Naive thymus-derived CD4-positive, alpha-beta T cell (primary cell): ENCODE measurements around the gene C2CD2. TPM values are rescaled to one million over a fixed set of nuclear protein-coding genes. Genes with fewer than 3 reads are reported as not detected.
A peak's percentile ranks its signal among the peaks of the same experiment; 100 is the strongest.

Source experiments
- ATAC-seq: fragments of 150-1000 bp; cut with Tn5 transposase; 2 replicates; pipeline ENCODE4 v1.10.0; 2021; ENCODE audit warnings: mild to moderate bottlenecking, moderate library complexity
- CTCF ChIA-PET: fragments of 350-600 bp; sonication (Branson Sonifier 250); formaldehyde crosslinking; loops from one replicate; lab custom pipeline; 2021; ENCODE audit warnings: antibody characterized with exemption; lab: Charles Lee
- POLR2A ChIA-PET: fragments of 350-600 bp; sonication (Branson Sonifier 250); formaldehyde crosslinking; loops from one replicate; lab custom pipeline; 2021; ENCODE audit warnings: antibody characterized with exemption, inconsistent platforms; lab: Charles Lee
- DNase-seq, 9 donors: peaks; one replicate each; pipeline versions ENCODE4 v3.0.0 to v3.0.0-alpha.2; 2020 to 2022; ENCODE audit warnings: mixed read lengths in 1 of 9
- H3K27ac ChIP-seq: one replicate; pipeline ENCODE4 v1.7.0; 2013; ENCODE audit warnings: mild to moderate bottlenecking, low read depth, low read length, moderate library complexity
- H3K27me3 ChIP-seq, 2 donors: one replicate each; pipeline ENCODE4 v1.7.0; 2013; ENCODE audit warnings: low read length in 2 of 2, mild to moderate bottlenecking in 2 of 2, moderate library complexity in 2 of 2; ENCODE audit not compliant: control insufficient read depth in 2 of 2, insufficient read depth in 2 of 2
- H3K36me3 ChIP-seq, 3 experiments: 1 replicate in 2 of 3; 2 replicates in 1 of 3; pipeline ENCODE4 v1.7.0; 2013; ENCODE audit warnings: low read length in 3 of 3, mild to moderate bottlenecking in 3 of 3, moderate library complexity in 1 of 3; ENCODE audit not compliant: insufficient read depth in 3 of 3, control insufficient read depth in 2 of 3
- H3K4me1 ChIP-seq, 2 donors: one replicate each; pipeline ENCODE4 v1.7.0; 2013; ENCODE audit warnings: low read length in 2 of 2, mild to moderate bottlenecking in 2 of 2, moderate library complexity in 1 of 2; ENCODE audit not compliant: control insufficient read depth in 2 of 2, insufficient read depth in 2 of 2
- H3K4me3 ChIP-seq: 2 replicates; pipeline ENCODE4 v1.7.0; 2013; ENCODE audit warnings: mild to moderate bottlenecking, low read length
- H3K9me3 ChIP-seq, 3 experiments: 1 replicate in 2 of 3; 2 replicates in 1 of 3; pipeline ENCODE4 v1.7.0; 2013; ENCODE audit warnings: low read length in 3 of 3; ENCODE audit not compliant: control insufficient read depth in 2 of 3
- H3K27ac Mint-ChIP-seq, 9 donors: one replicate each; pipeline ENCODE4 v1.8.0; 2020 to 2022; ENCODE audit warnings: mixed read lengths in 9 of 9, mild to moderate bottlenecking in 8 of 9, moderate library complexity in 5 of 9, inconsistent platforms in 2 of 9
- H3K27me3 Mint-ChIP-seq, 5 donors: one replicate each; pipeline ENCODE4 v1.8.0; 2021 to 2022; ENCODE audit warnings: mixed read lengths in 5 of 5, mild to moderate bottlenecking in 1 of 5
- H3K36me3 Mint-ChIP-seq, 5 donors: one replicate each; pipeline ENCODE4 v1.8.0; 2020 to 2022; ENCODE audit warnings: mixed read lengths in 5 of 5, mild to moderate bottlenecking in 3 of 5, inconsistent platforms in 1 of 5
- H3K4me1 Mint-ChIP-seq, 7 donors: one replicate each; pipeline ENCODE4 v1.8.0; 2020 to 2022; ENCODE audit warnings: mixed read lengths in 7 of 7, mild to moderate bottlenecking in 3 of 7, inconsistent platforms in 1 of 7
- H3K4me3 Mint-ChIP-seq, 10 donors: one replicate each; pipeline ENCODE4 v1.8.0; 2020 to 2022; ENCODE audit warnings: mild to moderate bottlenecking in 10 of 10, mixed read lengths in 10 of 10, moderate library complexity in 6 of 10, inconsistent platforms in 2 of 10
- H3K9me3 Mint-ChIP-seq, 11 donors: one replicate each; pipeline ENCODE4 v1.8.0; 2020 to 2022; ENCODE audit warnings: mixed read lengths in 11 of 11, mild to moderate bottlenecking in 4 of 11, inconsistent platforms in 1 of 11, moderate library complexity in 1 of 11
- intact Hi-C, 2 donors: fragments of 100-400 bp; cut with micrococcal nuclease; formaldehyde crosslinking; loops; one replicate each; pipeline ENCODE4 v1.15.1; 2023
- polyA plus RNA-seq, 2 donors: library from polyadenylated mRNA; unstranded; fragments of 300-500 nt; fragmentation: Illumina TruSeq; gene quantifications; one replicate each; pipeline ENCODE4 v1.2.3, GENCODE V29; 2021
- total RNA-seq, 6 experiments: library from RNA in 5 of 6; stranded (reverse) in 5 of 6; gene quantifications; 1 replicate in 5 of 6; 2 replicates in 1 of 6; pipeline ENCODE4 v1.2.3 and lab custom pipeline; 2021 to 2026

C2CD2 gene
- total and polyA plus RNA-seq, 7 experiments from 2014 or later: 2.8 to 14.8 (median 10.0) TPM

DNA sequence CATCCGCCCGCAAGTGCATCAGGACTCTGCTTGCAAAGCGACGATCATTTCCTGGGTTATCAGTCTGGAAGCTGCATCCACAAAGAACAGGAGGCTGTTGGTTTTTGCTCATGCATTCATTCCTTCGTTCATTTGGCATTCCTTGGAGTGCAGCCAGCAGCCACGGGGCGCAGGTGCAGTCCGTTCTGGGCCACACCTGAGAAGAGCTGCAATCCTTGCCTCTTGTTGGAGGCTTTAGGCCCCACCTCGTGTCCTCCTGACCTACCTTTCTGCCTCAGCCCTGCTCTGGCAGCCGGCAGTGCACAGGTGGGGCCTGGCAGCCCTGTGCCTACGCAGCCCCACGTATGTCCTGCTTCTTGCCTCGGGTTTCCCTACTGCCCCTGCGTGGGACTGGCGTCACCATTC lies 19.6 kb upstream of the C2CD2 start:
- ChIA-PET POLR2A (no interaction called here), CTCF (no interaction called here)
- Mint-ChIP-seq H3K4me1 (peaks cover 14 to 28% (median 18%) of the 10 kb centered on the region in 7 donors), H3K27ac (peak overlapping the region in 4 of 9 donors; percentile 12 to 42 (median 16)), H3K9me3 (peaks cover 0 to 7% (median 0%) of the 10 kb centered on the region in 11 donors), H3K4me3 (peak overlapping the region in 1 of 10 donors; percentile 61), H3K27me3 (no peaks in the 10 kb centered on the region), H3K36me3 (peaks cover 0 to 6% (median 0%) of the 10 kb centered on the region in 5 donors)
- DNase-seq: no peak
- Histone ChIP-seq H3K36me3 (no peaks in the 10 kb centered on the region), H3K4me3 (no peak overlapping the region), H3K27me3 (no peaks in the 10 kb centered on the region), H3K27ac (no peak overlapping the region), H3K9me3 (no peaks in the 10 kb centered on the region), H3K4me1 (peaks cover 0 to 20% of the 10 kb centered on the region in 2 donors)
- intact Hi-C loops: no loop called here
- no peak for ATAC-seq

DNA sequence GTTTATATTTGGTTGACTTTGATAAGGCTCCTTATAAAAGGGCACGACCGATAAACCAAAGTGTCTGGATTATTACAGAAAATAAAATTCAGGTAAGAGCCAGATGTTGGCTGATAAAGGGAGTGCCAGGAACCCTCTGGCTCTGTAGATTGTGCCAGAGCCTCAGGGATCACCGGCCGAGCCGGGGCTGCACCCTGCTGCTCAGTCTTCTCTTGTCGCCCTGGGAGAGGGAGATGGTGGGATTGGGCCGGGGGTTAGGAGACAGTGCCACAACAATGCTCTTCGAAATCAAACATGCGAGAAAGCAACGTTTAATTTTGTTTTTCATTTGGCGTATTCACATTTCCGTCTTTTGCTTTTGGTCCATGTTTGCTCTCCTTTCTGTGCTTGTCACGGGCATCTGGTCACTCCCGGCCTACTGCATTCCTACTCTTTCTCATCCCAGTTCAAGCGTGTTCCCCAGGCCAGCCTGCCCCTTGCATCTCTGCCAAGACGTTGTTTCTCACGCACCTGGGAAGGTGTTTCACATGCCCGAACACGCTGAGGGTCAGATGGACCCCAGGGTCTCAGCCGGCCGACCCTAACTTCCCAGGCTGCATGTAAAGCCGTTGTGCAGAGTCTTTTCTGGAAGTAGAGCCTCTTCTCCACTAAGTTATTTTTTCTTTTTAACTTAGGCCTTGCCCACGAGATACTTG lies 18.8 kb upstream of the C2CD2 start:
- intact Hi-C loops: no loop called here

DNA sequence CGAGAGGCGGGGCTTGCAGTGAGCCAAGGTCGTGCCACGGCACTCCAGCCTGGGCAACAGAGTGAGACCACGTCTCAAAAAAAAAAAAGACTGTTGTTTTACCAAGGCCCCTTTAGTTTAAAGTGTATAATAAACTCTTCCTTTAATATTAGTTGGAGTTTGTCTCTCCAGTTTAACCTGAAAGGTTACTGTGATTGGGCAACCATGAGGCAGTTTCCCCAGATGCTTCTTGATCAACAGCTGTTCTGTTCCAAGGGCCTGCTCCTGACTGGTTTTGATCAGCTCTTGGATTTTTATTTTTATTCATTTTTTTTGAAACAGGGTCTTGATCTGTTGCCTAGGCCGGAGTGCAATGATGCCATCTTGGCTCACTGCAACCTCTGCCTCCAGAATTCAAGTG lies 18.1 kb upstream of the C2CD2 start:
- POLR2A ChIA-PET: interaction anchor here (0.7 to 1.0 kb wide), 2 partner anchors 61 to 91 kb away, joined by 3 to 5 read pairs; no protein-coding TSS in a partner anchor
- Mint-ChIP-seq H3K36me3 (peaks cover 0 to 6% (median 0%) of the 10 kb centered on the region in 5 donors), H3K4me3 (no peak overlapping the region), H3K4me1 (peaks cover 14 to 28% (median 18%) of the 10 kb centered on the region in 7 donors), H3K27me3 (no peaks in the 10 kb centered on the region), H3K27ac (no peak overlapping the region), H3K9me3 (peaks cover 0 to 7% (median 0%) of the 10 kb centered on the region in 11 donors)
- Histone ChIP-seq H3K27ac (no peak overlapping the region), H3K4me1 (peaks cover 0 to 20% of the 10 kb centered on the region in 2 donors), H3K36me3 (no peaks in the 10 kb centered on the region), H3K4me3 (no peak overlapping the region), H3K9me3 (no peaks in the 10 kb centered on the region), H3K27me3 (no peaks in the 10 kb centered on the region)
- DNase-seq: no peak
- no peak for ATAC-seq
- CTCF ChIA-PET: interaction anchor here (0.6 kb wide), 1 partner anchor 62 kb away, joined by 6 read pairs; no protein-coding TSS in a partner anchor
- intact Hi-C loops: no loop called here

More for the DNA sequence above, 18.8 kb upstream of the C2CD2 start:
- H3K27ac ChIP-seq: no peak overlapping the region
- no peaks in the 10 kb centered on the region for H3K27me3 Mint-ChIP-seq
- DNase-seq (no peak), ATAC-seq (no peak)
- peak overlapping the region in 2 of 9 donors; percentile 12 to 14 for H3K27ac Mint-ChIP-seq
- H3K9me3 Mint-ChIP-seq: peaks cover 0 to 7% (median 0%) of the 10 kb centered on the region in 11 donors
- H3K36me3 Mint-ChIP-seq: peaks cover 0 to 6% (median 0%) of the 10 kb centered on the region in 5 donors
- peak overlapping the region in 1 of 10 donors; percentile 12 for H3K4me3 Mint-ChIP-seq
- no peak overlapping the region for H3K4me3 ChIP-seq
- no peaks in the 10 kb centered on the region for H3K36me3 ChIP-seq
- peaks cover 14 to 28% (median 18%) of the 10 kb centered on the region in 7 donors for H3K4me1 Mint-ChIP-seq
- ChIA-PET POLR2A (interaction anchor here (0.7 to 1.0 kb wide), 2 partner anchors 60 to 90 kb away, joined by 3 to 5 read pairs; no protein-coding TSS in a partner anchor), CTCF (no interaction called here)
- H3K9me3 ChIP-seq: no peaks in the 10 kb centered on the region
- H3K27me3 ChIP-seq: no peaks in the 10 kb centered on the region
- peaks cover 0 to 20% of the 10 kb centered on the region in 2 donors for H3K4me1 ChIP-seq

- Mint-ChIP-seq H3K27ac (no peak overlapping the region), H3K4me1 (peaks cover 14 to 28% (median 18%) of the 10 kb centered on the region in 7 donors), H3K36me3 (peaks cover 0 to 6% (median 0%) of the 10 kb centered on the region in 5 donors), H3K4me3 (no peak overlapping the region), H3K27me3 (no peaks in the 10 kb centered on the region), H3K9me3 (peaks cover 0 to 7% (median 0%) of the 10 kb centered on the region in 11 donors)
- DNase-seq (no peak), ATAC-seq (no peak)
- ChIA-PET CTCF (interaction anchor here (0.6 kb wide), 1 partner anchor 61 kb away, joined by 6 read pairs; no protein-coding TSS in a partner anchor), POLR2A (interaction anchor here (0.6 to 0.7 kb wide), 2 partner anchors 10 to 49 kb away, joined by 3 read pairs; no protein-coding TSS in a partner anchor)
- no peaks in the 10 kb centered on the region for H3K27me3 ChIP-seq
- H3K9me3 ChIP-seq: no peaks in the 10 kb centered on the region
- H3K36me3 ChIP-seq: no peaks in the 10 kb centered on the region
- no peak overlapping the region for H3K27ac ChIP-seq
- intact Hi-C loops: no loop called here
- no peak overlapping the region for H3K4me3 ChIP-seq
- peaks cover 0 to 20% of the 10 kb centered on the region in 2 donors for H3K4me1 ChIP-seq
These were observed 17.2 kb upstream of the C2CD2 start for GRCh38 chr21:41970751-41971653.

DNA sequence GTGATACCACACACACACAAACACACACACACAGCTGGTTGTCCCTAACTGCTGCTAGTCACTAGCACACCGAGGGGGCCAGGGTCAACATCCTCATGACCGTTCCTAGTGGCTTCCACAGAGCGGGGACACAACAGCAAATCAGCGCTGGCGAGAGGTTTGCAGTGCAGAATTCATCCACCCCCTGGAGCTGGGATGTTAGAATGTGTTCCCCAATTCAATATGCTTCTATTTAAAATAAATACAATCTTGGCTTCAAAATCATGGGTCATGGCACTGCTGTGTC lies 16.2 kb upstream of the C2CD2 start:
- H3K9me3 Mint-ChIP-seq: peaks cover 0 to 7% (median 0%) of the 10 kb centered on the region in 11 donors
- Histone ChIP-seq H3K4me1 (peaks cover 0 to 16% of the 10 kb centered on the region in 2 donors), H3K36me3 (no peaks in the 10 kb centered on the region), H3K9me3 (no peaks in the 10 kb centered on the region), H3K4me3 (no peak overlapping the region), H3K27me3 (no peaks in the 10 kb centered on the region), H3K27ac (no peak overlapping the region)
- POLR2A ChIA-PET: no interaction called here
- no peaks in the 10 kb centered on the region for H3K27me3 Mint-ChIP-seq
- no peak overlapping the region for H3K4me3 Mint-ChIP-seq
- intact Hi-C loops: no loop called here
- peaks cover 12 to 23% (median 16%) of the 10 kb centered on the region in 7 donors for H3K4me1 Mint-ChIP-seq
- no peak for DNase-seq
- peak overlapping the region in 1 of 9 donors; percentile 20 for H3K27ac Mint-ChIP-seq
- ATAC-seq: no peak
- H3K36me3 Mint-ChIP-seq: peaks cover 0 to 6% (median 0%) of the 10 kb centered on the region in 5 donors
- CTCF ChIA-PET: no interaction called here

DNA sequence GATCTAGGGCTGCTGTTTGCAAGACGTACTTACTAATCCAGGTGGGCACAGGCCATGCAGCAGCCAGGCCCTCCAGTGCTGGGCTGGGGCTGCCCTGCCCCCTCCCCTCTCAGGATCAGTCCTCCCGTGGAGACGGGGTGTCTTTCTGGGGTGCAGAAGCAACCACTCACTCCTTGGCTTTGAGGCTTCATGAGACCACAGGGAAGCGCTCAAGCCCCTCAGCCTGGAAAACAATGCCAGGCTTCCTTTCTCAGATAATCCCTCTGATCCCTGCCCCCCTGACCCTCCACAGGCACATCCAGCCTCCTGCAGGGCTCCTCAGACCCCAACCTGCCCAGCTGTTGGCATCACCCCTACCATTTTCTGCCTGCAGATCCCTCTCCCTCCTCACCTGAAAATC lies 13.9 kb upstream of the C2CD2 start:
- H3K27ac Mint-ChIP-seq: no peak overlapping the region
- no peak overlapping the region for H3K4me3 Mint-ChIP-seq
- no peaks in the 10 kb centered on the region for H3K27me3 ChIP-seq
- intact Hi-C loops: no loop called here
- ChIA-PET POLR2A (no interaction called here), CTCF (no interaction called here)
- no peaks in the 10 kb centered on the region for H3K9me3 ChIP-seq
- no peaks in the 10 kb centered on the region for H3K36me3 ChIP-seq
- peaks cover 0 to 2% (median 0%) of the 10 kb centered on the region in 7 donors for H3K4me1 Mint-ChIP-seq
- no peak overlapping the region for H3K27ac ChIP-seq
- no peaks in the 10 kb centered on the region for H3K4me1 ChIP-seq
- ATAC-seq: no peak
- H3K9me3 Mint-ChIP-seq: peaks cover 0 to 4% (median 0%) of the 10 kb centered on the region in 11 donors
- DNase-seq: no peak
- H3K4me3 ChIP-seq: no peak overlapping the region
- H3K36me3 Mint-ChIP-seq: peaks cover 0 to 1% (median 0%) of the 10 kb centered on the region in 5 donors
- H3K27me3 Mint-ChIP-seq: peaks cover 0 to 3% (median 0%) of the 10 kb centered on the region in 5 donors
